Naive thymus-derived CD4-positive, alpha-beta T cell (primary cell): ENCODE measurements around the gene LRFN4. TPM values are rescaled to one million over a fixed set of nuclear protein-coding genes. Genes with fewer than 3 reads are reported as not detected.

Source experiments
- ATAC-seq: fragments of 150-1000 bp; cut with Tn5 transposase; 2 replicates; pipeline ENCODE4 v1.10.0; 2021; ENCODE audit warnings: mild to moderate bottlenecking, moderate library complexity
- CTCF ChIA-PET: fragments of 350-600 bp; sonication (Branson Sonifier 250); formaldehyde crosslinking; loops from one replicate; lab custom pipeline; 2021; ENCODE audit warnings: antibody characterized with exemption; lab: Charles Lee
- POLR2A ChIA-PET: fragments of 350-600 bp; sonication (Branson Sonifier 250); formaldehyde crosslinking; loops from one replicate; lab custom pipeline; 2021; ENCODE audit warnings: antibody characterized with exemption, inconsistent platforms; lab: Charles Lee
- DNase-seq, 9 donors: peaks; one replicate each; pipeline versions ENCODE4 v3.0.0 to v3.0.0-alpha.2; 2020 to 2022; ENCODE audit warnings: mixed read lengths in 1 of 9
- H3K27ac ChIP-seq: one replicate; pipeline ENCODE4 v1.7.0; 2013; ENCODE audit warnings: mild to moderate bottlenecking, low read depth, low read length, moderate library complexity
- H3K27me3 ChIP-seq, 2 donors: one replicate each; pipeline ENCODE4 v1.7.0; 2013; ENCODE audit warnings: low read length in 2 of 2, mild to moderate bottlenecking in 2 of 2, moderate library complexity in 2 of 2; ENCODE audit not compliant: control insufficient read depth in 2 of 2, insufficient read depth in 2 of 2
- H3K36me3 ChIP-seq, 3 experiments: 1 replicate in 2 of 3; 2 replicates in 1 of 3; pipeline ENCODE4 v1.7.0; 2013; ENCODE audit warnings: low read length in 3 of 3, mild to moderate bottlenecking in 3 of 3, moderate library complexity in 1 of 3; ENCODE audit not compliant: insufficient read depth in 3 of 3, control insufficient read depth in 2 of 3
- H3K4me1 ChIP-seq, 2 donors: one replicate each; pipeline ENCODE4 v1.7.0; 2013; ENCODE audit warnings: low read length in 2 of 2, mild to moderate bottlenecking in 2 of 2, moderate library complexity in 1 of 2; ENCODE audit not compliant: control insufficient read depth in 2 of 2, insufficient read depth in 2 of 2
- H3K4me3 ChIP-seq: 2 replicates; pipeline ENCODE4 v1.7.0; 2013; ENCODE audit warnings: mild to moderate bottlenecking, low read length
- H3K9me3 ChIP-seq, 3 experiments: 1 replicate in 2 of 3; 2 replicates in 1 of 3; pipeline ENCODE4 v1.7.0; 2013; ENCODE audit warnings: low read length in 3 of 3; ENCODE audit not compliant: control insufficient read depth in 2 of 3
- H3K27ac Mint-ChIP-seq, 9 donors: one replicate each; pipeline ENCODE4 v1.8.0; 2020 to 2022; ENCODE audit warnings: mixed read lengths in 9 of 9, mild to moderate bottlenecking in 8 of 9, moderate library complexity in 5 of 9, inconsistent platforms in 2 of 9
- H3K27me3 Mint-ChIP-seq, 5 donors: one replicate each; pipeline ENCODE4 v1.8.0; 2021 to 2022; ENCODE audit warnings: mixed read lengths in 5 of 5, mild to moderate bottlenecking in 1 of 5
- H3K36me3 Mint-ChIP-seq, 5 donors: one replicate each; pipeline ENCODE4 v1.8.0; 2020 to 2022; ENCODE audit warnings: mixed read lengths in 5 of 5, mild to moderate bottlenecking in 3 of 5, inconsistent platforms in 1 of 5
- H3K4me1 Mint-ChIP-seq, 7 donors: one replicate each; pipeline ENCODE4 v1.8.0; 2020 to 2022; ENCODE audit warnings: mixed read lengths in 7 of 7, mild to moderate bottlenecking in 3 of 7, inconsistent platforms in 1 of 7
- H3K4me3 Mint-ChIP-seq, 10 donors: one replicate each; pipeline ENCODE4 v1.8.0; 2020 to 2022; ENCODE audit warnings: mild to moderate bottlenecking in 10 of 10, mixed read lengths in 10 of 10, moderate library complexity in 6 of 10, inconsistent platforms in 2 of 10
- H3K9me3 Mint-ChIP-seq, 11 donors: one replicate each; pipeline ENCODE4 v1.8.0; 2020 to 2022; ENCODE audit warnings: mixed read lengths in 11 of 11, mild to moderate bottlenecking in 4 of 11, inconsistent platforms in 1 of 11, moderate library complexity in 1 of 11
- intact Hi-C, 2 donors: fragments of 100-400 bp; cut with micrococcal nuclease; formaldehyde crosslinking; loops; one replicate each; pipeline ENCODE4 v1.15.1; 2023
- polyA plus RNA-seq, 2 donors: library from polyadenylated mRNA; unstranded; fragments of 300-500 nt; fragmentation: Illumina TruSeq; gene quantifications; one replicate each; pipeline ENCODE4 v1.2.3, GENCODE V29; 2021
- total RNA-seq, 6 experiments: library from RNA in 5 of 6; stranded (reverse) in 5 of 6; gene quantifications; 1 replicate in 5 of 6; 2 replicates in 1 of 6; pipeline ENCODE4 v1.2.3 and lab custom pipeline; 2021 to 2026

The LRFN4 gene
- total and polyA plus RNA-seq, 7 experiments from 2014 or later, result 0.84 to 21.2 (median 1.6) TPM; not detected in 2

GRCh38 chr11:66907751-66908630 lies 51.1 kb downstream of the LRFN4 start:
- intact Hi-C loops, result no loop called here
- H3K27ac ChIP-seq, result no peak overlapping the region
- Mint-ChIP-seq H3K4me1 (no peaks in the 10 kb centered on the region), H3K27ac (peak overlapping the region in 1 of 9 donors; percentile 60), H3K27me3 (peaks cover 0 to 3% (median 0%) of the 10 kb centered on the region in 5 donors), H3K9me3 (no peaks in the 10 kb centered on the region), H3K36me3 (peaks cover 0 to 7% (median 0%) of the 10 kb centered on the region in 5 donors), H3K4me3 (no peak overlapping the region)
- DNase-seq (no peak), ATAC-seq (no peak)
- no peaks in the 10 kb centered on the region for H3K27me3 ChIP-seq
- ChIA-PET POLR2A (no interaction called here), CTCF (no interaction called here)
- no peaks in the 10 kb centered on the region for H3K36me3 ChIP-seq
- H3K4me1 ChIP-seq, result no peaks in the 10 kb centered on the region
- no peaks in the 10 kb centered on the region for H3K9me3 ChIP-seq
- no peak overlapping the region for H3K4me3 ChIP-seq

- no peaks in the 10 kb centered on the region for H3K9me3 Mint-ChIP-seq
- intact Hi-C loops, result no loop called here
- no peak overlapping the region for H3K4me3 ChIP-seq
- H3K4me1 Mint-ChIP-seq, result no peaks in the 10 kb centered on the region
- ATAC-seq (no peak), DNase-seq (no peak)
- no peak overlapping the region for H3K27ac Mint-ChIP-seq
- H3K4me3 Mint-ChIP-seq, result no peak overlapping the region
- peaks cover 0 to 7% (median 0%) of the 10 kb centered on the region in 5 donors for H3K36me3 Mint-ChIP-seq
- no peaks in the 10 kb centered on the region for H3K4me1 ChIP-seq
- H3K9me3 ChIP-seq, result no peaks in the 10 kb centered on the region
- peaks cover 0 to 3% (median 0%) of the 10 kb centered on the region in 5 donors for H3K27me3 Mint-ChIP-seq
- H3K27me3 ChIP-seq, result no peaks in the 10 kb centered on the region
- H3K27ac ChIP-seq, result no peak overlapping the region
- ChIA-PET POLR2A (no interaction called here), CTCF (interaction anchor here (0.6 kb wide), 1 partner anchor 39 kb away, joined by 3 read pairs; no protein-coding TSS in a partner anchor)
- H3K36me3 ChIP-seq, result no peaks in the 10 kb centered on the region
These were observed 52.3 kb downstream of the LRFN4 start for GRCh38 chr11:66909181-66909580.

- CTCF ChIA-PET, result no interaction called here
- Mint-ChIP-seq H3K27me3 (peaks cover 0 to 3% (median 0%) of the 10 kb centered on the region in 5 donors), H3K36me3 (peaks cover 0 to 7% (median 0%) of the 10 kb centered on the region in 5 donors), H3K4me1 (no peaks in the 10 kb centered on the region), H3K4me3 (no peak overlapping the region), H3K27ac (no peak overlapping the region), H3K9me3 (no peaks in the 10 kb centered on the region)
- Histone ChIP-seq H3K27me3 (no peaks in the 10 kb centered on the region), H3K4me3 (no peak overlapping the region), H3K36me3 (no peaks in the 10 kb centered on the region), H3K9me3 (no peaks in the 10 kb centered on the region), H3K27ac (no peak overlapping the region), H3K4me1 (no peaks in the 10 kb centered on the region)
- DNase-seq, result no peak
- POLR2A ChIA-PET, result no interaction called here
- intact Hi-C loops, result no loop called here
- ATAC-seq, result no peak
These were observed 53.2 kb downstream of the LRFN4 start for GRCh38 chr11:66910016-66910415.

Other genes starting within 250 kb of the LRFN4 start
- 100 to 1,000 TPM; 165 to 543 (median 192) TPM for gene RBM14, start 240.4 kb upstream of the LRFN4 start, total RNA-seq
- 100 to 1,000 TPM in 1 of 2 donors, 10 to 100 TPM in 1; 76.9 to 107 TPM for gene RBM14, start 240.4 kb upstream of the LRFN4 start, polyA plus RNA-seq
- gene RBM4, start 218.4 kb upstream of the LRFN4 start, total RNA-seq, result 100 to 1,000 TPM; 139 to 239 (median 198) TPM
- 100 to 1,000 TPM; 266 to 284 TPM for gene RBM4, start 218.4 kb upstream of the LRFN4 start, polyA plus RNA-seq
- 10 to 100 TPM in 4 of 5 experiments, 1 to 10 TPM in 1; 9.8 to 27.2 (median 19.7) TPM for gene RBM4B, start 179.2 kb upstream of the LRFN4 start, total RNA-seq
- 10 to 100 TPM; 12.3 to 23.3 TPM for gene RBM4B, start 179.2 kb upstream of the LRFN4 start, polyA plus RNA-seq
- gene SPTBN2, start 127.8 kb upstream of the LRFN4 start, total RNA-seq, result under 1 TPM in 3 of 5 experiments, not detected in 2; 0.02 to 0.98 (median 0.03) TPM
- under 1 TPM in 1 of 2 donors, not detected in 1; 0.22 TPM for gene SPTBN2, start 127.8 kb upstream of the LRFN4 start, polyA plus RNA-seq
- gene RCE1, start 13.6 kb upstream of the LRFN4 start, total RNA-seq, result 10 to 100 TPM; 24.6 to 47.1 (median 33.6) TPM
- 10 to 100 TPM; 17.2 to 28.0 TPM for gene RCE1, start 13.6 kb upstream of the LRFN4 start, polyA plus RNA-seq
- gene PC, start 101.3 kb downstream of the LRFN4 start, total RNA-seq, result 10 to 100 TPM in 2 of 5 experiments, 1 to 10 TPM in 3; 8.4 to 11.2 (median 10.0) TPM
- 1 to 10 TPM; 4.9 to 7.7 TPM for gene PC, start 101.3 kb downstream of the LRFN4 start, polyA plus RNA-seq
- gene C11orf86, start 118.2 kb downstream of the LRFN4 start, total RNA-seq, result not detected
- not detected for gene C11orf86, start 118.2 kb downstream of the LRFN4 start, polyA plus RNA-seq
- gene SYT12, start 166.1 kb downstream of the LRFN4 start, total RNA-seq, result not detected
- not detected for gene SYT12, start 166.1 kb downstream of the LRFN4 start, polyA plus RNA-seq
- gene RHOD, start 199.8 kb downstream of the LRFN4 start, total RNA-seq, result under 1 TPM in 2 of 5 experiments, not detected in 3; 0.34 to 0.62 TPM
- 1 to 10 TPM in 1 of 2 donors, not detected in 1; 1.3 TPM for gene RHOD, start 199.8 kb downstream of the LRFN4 start, polyA plus RNA-seq